ENCODE data around the gene SNX21.
"Not testable (repeated sequence)": the region's sequence is repeated elsewhere in the genome, so short reads cannot be mapped to it uniquely, and the experiment has no call there.

Gene SNX21

GRCh38 chr20:45853484-45853883, 19.9 kb downstream of the SNX21 start:
- H3K4me1 Mint-ChIP-seq (ENCODE audit: low read depth), result peaks cover 40% of the 10 kb centered on the region
- no peaks in the 10 kb centered on the region for H3K27me3 Mint-ChIP-seq
- peaks cover 7% of the 10 kb centered on the region for H3K36me3 Mint-ChIP-seq
- H3K4me3 Mint-ChIP-seq, result no peak overlapping the region
- no peak overlapping the region for H3K27ac Mint-ChIP-seq
- H3K9me3 Mint-ChIP-seq (ENCODE audit: low read depth), result no peaks in the 10 kb centered on the region

- peaks cover 52% of the 10 kb centered on the region for H3K4me1 Mint-ChIP-seq (ENCODE audit: low read depth)
- H3K4me3 Mint-ChIP-seq, result peak within 1 kb of the TSS; percentile 99
- no peaks in the 10 kb centered on the region for H3K9me3 Mint-ChIP-seq (ENCODE audit: low read depth)
- H3K36me3 Mint-ChIP-seq, result peaks cover 7% of the 10 kb centered on the region
- peak within 1 kb of the TSS; percentile 97 for H3K27ac Mint-ChIP-seq
- no peaks in the 10 kb centered on the region for H3K27me3 Mint-ChIP-seq
Observed at GRCh38 chr20:45857114-45857881, 23.7 kb downstream of the SNX21 start, which contains the start of the genes ACOT8 and ZSWIM3. Gene ACOT8, minus strand, starts transcription at chr20:45857392. Its CDS starts 77 bp downstream, at chr20:45857315. Gene ZSWIM3, plus strand, starts transcription at chr20:45857614. Its CDS starts 212 bp downstream, at chr20:45857826.

- Mint-ChIP-seq H3K9me3 (ENCODE audit: low read depth) (no peaks in the 10 kb centered on the region), H3K27me3 (no peaks in the 10 kb centered on the region), H3K4me3 (peak overlapping the region; percentile 99), H3K4me1 (ENCODE audit: low read depth) (peaks cover 52% of the 10 kb centered on the region), H3K36me3 (peaks cover 5% of the 10 kb centered on the region), H3K27ac (peak overlapping the region; percentile 97)
Observed at GRCh38 chr20:45857882-45858216, 24.2 kb downstream of the SNX21 start.

GRCh38 chr20:45859916-45860315, 26.3 kb downstream of the SNX21 start:
- Mint-ChIP-seq H3K9me3 (ENCODE audit: low read depth) (no peaks in the 10 kb centered on the region), H3K36me3 (peaks cover 5% of the 10 kb centered on the region), H3K27me3 (no peaks in the 10 kb centered on the region), H3K27ac (no peak overlapping the region), H3K4me1 (ENCODE audit: low read depth) (peaks cover 43% of the 10 kb centered on the region), H3K4me3 (no peak overlapping the region)

- peak overlapping the region; percentile 17 for H3K4me3 Mint-ChIP-seq
- H3K9me3 Mint-ChIP-seq (ENCODE audit: low read depth), result no peaks in the 10 kb centered on the region
- H3K27me3 Mint-ChIP-seq, result no peaks in the 10 kb centered on the region
- peaks cover 37% of the 10 kb centered on the region for H3K4me1 Mint-ChIP-seq (ENCODE audit: low read depth)
- H3K27ac Mint-ChIP-seq, result no peak overlapping the region
- peaks cover 5% of the 10 kb centered on the region for H3K36me3 Mint-ChIP-seq
Observed at GRCh38 chr20:45860560-45861220, 27.1 kb downstream of the SNX21 start.

DNA sequence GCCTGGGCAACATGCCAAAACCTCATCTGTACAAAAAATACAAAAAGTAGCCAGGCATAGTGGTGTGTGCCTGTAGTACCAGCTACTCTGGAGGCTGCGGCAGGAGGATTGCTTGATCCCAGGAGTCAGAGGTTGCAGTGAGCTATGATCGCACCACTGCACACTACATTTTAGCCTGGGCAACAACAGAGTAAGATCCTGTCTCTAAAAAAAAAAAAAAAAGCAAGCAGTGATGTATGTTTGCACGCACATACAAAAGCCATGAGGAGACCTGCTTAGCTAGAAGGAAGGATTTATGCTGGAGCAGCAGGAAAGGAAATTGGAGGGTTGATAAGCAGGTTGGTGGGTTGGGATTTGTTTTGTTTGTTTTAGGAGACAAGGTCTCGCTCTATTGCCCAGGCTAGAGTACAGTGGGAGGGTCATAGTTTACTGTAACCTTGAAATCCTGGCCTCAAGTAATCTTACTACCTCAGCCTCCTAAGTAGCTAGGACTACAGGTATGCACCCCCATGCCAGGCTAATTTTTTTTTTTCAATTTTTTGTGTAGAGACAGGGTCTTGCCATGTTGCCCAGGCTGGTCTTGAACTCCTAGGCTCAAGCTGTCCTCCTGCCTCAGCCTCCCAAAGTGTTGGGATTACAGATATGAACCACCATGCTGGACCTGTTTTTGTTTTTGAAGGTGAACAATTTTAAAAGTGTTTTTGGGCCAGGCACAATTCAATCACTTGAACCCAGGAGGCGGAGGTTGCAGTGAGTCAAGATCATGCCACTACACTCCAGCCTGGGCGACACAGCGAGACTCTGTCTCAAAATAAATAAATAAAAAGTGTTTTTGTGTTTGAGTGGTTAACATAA, 27.8 kb downstream of the SNX21 start:
- H3K9me3 Mint-ChIP-seq (ENCODE audit: low read depth), result no peaks in the 10 kb centered on the region
- H3K27ac Mint-ChIP-seq, result no peak overlapping the region
- H3K4me3 Mint-ChIP-seq, result no peak overlapping the region

GRCh38 chr20:45863543-45864470, 30.2 kb downstream of the SNX21 start:
- Mint-ChIP-seq H3K36me3 (peaks cover 5% of the 10 kb centered on the region), H3K27ac (no peak overlapping the region), H3K4me1 (ENCODE audit: low read depth) (peaks cover 15% of the 10 kb centered on the region), H3K4me3 (no peak overlapping the region), H3K27me3 (no peaks in the 10 kb centered on the region), H3K9me3 (ENCODE audit: low read depth) (no peaks in the 10 kb centered on the region)

More for the DNA sequence above, 27.8 kb downstream of the SNX21 start:
- Mint-ChIP-seq H3K36me3 (peaks cover 5% of the 10 kb centered on the region), H3K4me1 (ENCODE audit: low read depth) (peaks cover 31% of the 10 kb centered on the region), H3K27me3 (no peaks in the 10 kb centered on the region)

DNA sequence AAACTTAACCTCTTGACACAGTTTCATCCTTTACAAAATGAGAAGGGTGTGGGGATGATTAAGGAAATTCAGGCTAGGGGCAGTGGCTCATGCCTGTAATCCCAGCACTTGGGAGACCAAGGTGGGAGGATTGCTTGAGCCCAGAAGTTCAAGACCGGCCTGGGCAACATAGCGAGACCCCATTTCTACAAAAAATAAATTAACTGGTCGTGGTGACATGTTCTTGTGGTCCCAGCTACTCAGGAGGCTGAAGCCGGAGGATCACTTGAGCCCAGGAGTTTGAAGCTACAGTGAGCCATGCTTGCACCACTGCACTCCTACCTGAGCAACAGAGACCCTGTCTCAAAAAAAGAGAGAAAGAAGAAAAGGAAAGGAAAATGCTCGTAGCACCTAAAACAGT, 32.9 kb downstream of the SNX21 start:
- no peaks in the 10 kb centered on the region for H3K27me3 Mint-ChIP-seq
- no peak overlapping the region for H3K27ac Mint-ChIP-seq

DNA sequence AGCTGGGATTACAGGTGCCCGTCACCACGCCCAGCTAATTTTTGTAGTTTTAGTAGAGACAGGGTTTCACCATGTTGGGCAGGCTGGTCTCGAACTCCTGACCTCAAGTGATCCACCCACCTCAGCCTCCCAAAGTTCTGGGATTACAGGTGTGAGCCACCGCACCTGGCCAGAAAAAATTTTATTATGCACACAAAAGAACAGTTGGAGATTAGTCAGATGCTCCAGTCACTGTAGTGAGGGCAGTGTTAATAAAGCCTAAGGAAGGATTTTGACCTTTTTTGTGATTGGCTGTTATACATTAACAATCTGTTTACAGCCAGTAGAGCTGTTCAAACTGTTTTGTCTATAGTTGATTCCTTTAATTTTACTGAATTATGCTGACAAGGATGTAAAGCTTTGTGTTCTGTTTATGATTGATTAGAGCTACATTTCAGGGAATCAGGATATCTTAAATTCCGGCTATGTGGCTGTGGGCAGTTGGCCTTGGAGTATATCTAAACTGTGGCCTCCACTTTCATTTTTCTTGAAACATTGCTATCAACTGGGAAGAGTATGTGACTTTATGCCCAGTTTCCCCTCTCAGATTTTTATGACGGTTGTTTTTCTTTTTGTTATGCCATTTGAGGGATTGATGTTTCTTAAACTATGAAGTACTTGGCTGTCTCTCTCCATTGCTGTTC, 33.7 kb downstream of the SNX21 start:
- H3K27ac Mint-ChIP-seq, result no peak overlapping the region
- peaks cover 4% of the 10 kb centered on the region for H3K4me1 Mint-ChIP-seq (ENCODE audit: low read depth)
- H3K9me3 Mint-ChIP-seq (ENCODE audit: low read depth), result no peaks in the 10 kb centered on the region
- H3K4me3 Mint-ChIP-seq, result no peak overlapping the region
- H3K27me3 Mint-ChIP-seq, result no peaks in the 10 kb centered on the region
- peaks cover 3% of the 10 kb centered on the region for H3K36me3 Mint-ChIP-seq

More for the DNA sequence above, 32.9 kb downstream of the SNX21 start:
- Mint-ChIP-seq H3K4me3 (no peak overlapping the region), H3K9me3 (ENCODE audit: low read depth) (no peaks in the 10 kb centered on the region), H3K36me3 (no peaks in the 10 kb centered on the region), H3K4me1 (ENCODE audit: low read depth) (peaks cover 4% of the 10 kb centered on the region)

GRCh38 chr20:45867819-45868176, 34.2 kb downstream of the SNX21 start:
- Mint-ChIP-seq H3K36me3 (peaks cover 5% of the 10 kb centered on the region), H3K27me3 (no peaks in the 10 kb centered on the region), H3K4me3 (no peak overlapping the region), H3K9me3 (ENCODE audit: low read depth) (no peaks in the 10 kb centered on the region), H3K27ac (no peak overlapping the region), H3K4me1 (ENCODE audit: low read depth) (peaks cover 4% of the 10 kb centered on the region)

- Mint-ChIP-seq H3K9me3 (ENCODE audit: low read depth) (no peaks in the 10 kb centered on the region), H3K4me1 (ENCODE audit: low read depth) (no peaks in the 10 kb centered on the region), H3K4me3 (no peak overlapping the region), H3K27me3 (no peaks in the 10 kb centered on the region), H3K36me3 (peaks cover 8% of the 10 kb centered on the region), H3K27ac (no peak overlapping the region)
Observed at GRCh38 chr20:45872626-45873025, 39.0 kb downstream of the SNX21 start.

DNA sequence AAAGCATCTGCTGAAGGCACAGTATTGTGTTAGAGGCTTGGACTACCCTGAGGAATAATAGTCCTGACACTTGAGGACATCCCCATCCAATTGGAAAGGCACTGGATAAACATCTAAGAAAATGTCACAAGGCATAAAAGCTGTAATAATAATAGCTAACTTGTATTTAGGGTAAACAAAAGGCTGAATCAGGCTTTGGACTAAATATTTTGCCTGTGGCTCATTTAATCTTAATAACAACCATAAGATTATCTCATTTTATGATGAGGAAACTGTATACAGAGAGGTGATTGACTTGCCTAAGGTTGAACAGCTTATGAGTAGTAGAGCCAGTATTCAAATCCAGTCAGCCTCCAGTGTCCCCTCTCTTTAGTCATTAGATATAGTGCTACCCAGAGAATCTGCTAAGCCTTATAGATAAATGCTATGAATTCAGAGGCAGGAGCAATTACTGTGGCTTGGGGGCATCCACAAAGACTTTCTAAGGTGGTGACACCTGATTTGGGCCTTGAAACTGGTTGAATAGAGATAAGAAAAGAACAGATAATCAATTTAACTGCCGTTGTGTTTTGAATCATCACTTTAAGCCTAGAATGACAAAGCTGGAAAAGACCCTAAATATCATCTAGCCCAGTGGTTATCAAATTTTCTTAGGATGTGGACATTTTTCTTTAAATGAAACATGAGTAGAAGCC, 40.0 kb downstream of the SNX21 start:
- Mint-ChIP-seq H3K9me3 (ENCODE audit: low read depth) (no peaks in the 10 kb centered on the region), H3K4me3 (no peak overlapping the region), H3K4me1 (ENCODE audit: low read depth) (no peaks in the 10 kb centered on the region), H3K27ac (no peak overlapping the region), H3K36me3 (peaks cover 8% of the 10 kb centered on the region), H3K27me3 (no peaks in the 10 kb centered on the region)

GRCh38 chr20:45874104-45874481, 40.5 kb downstream of the SNX21 start:
- not testable (repeated sequence) for H3K27me3 Mint-ChIP-seq; H3K9me3 Mint-ChIP-seq (ENCODE audit: low read depth); H3K4me1 Mint-ChIP-seq (ENCODE audit: low read depth); H3K36me3 Mint-ChIP-seq; H3K27ac Mint-ChIP-seq; H3K4me3 Mint-ChIP-seq
